H1 (cell line): Measurements from ENCODE around the gene BTBD10. TPM values are rescaled to one million over a fixed set of nuclear protein-coding genes. Genes with fewer than 3 reads are reported as not detected.

ENCODE experiments used
- CTCF ChIA-PET: fragments of 300-600 bp; sonication (Branson Sonifier 250); formaldehyde crosslinking; loops from one replicate; lab custom pipeline; 2021; ENCODE audit not compliant: partially characterized antibody; lab: Charles Lee
- POLR2A ChIA-PET: fragments of 300-600 bp; sonication (Branson Sonifier 250); formaldehyde crosslinking; loops from one replicate; lab custom pipeline; 2021; ENCODE audit warnings: inconsistent platforms; ENCODE audit not compliant: partially characterized antibody; lab: Charles Lee
- DNase-seq, 2 experiments: peaks; one replicate each; pipeline versions ENCODE4 v3.0.0 to v3.0.0-alpha.2; 2010 to 2022; ENCODE audit warnings: low spot score in 2 of 2, low read depth in 1 of 2, mixed read lengths in 1 of 2
- FAIRE-seq: peaks from 2 replicates; lab custom pipeline; 2011; peaks lifted over from hg19 to GRCh38; lab: Jason Lieb, UNC
- H2AFZ ChIP-seq: 2 replicates; pipeline ENCODE4 v1.8.1; 2012; ENCODE audit warnings: low read length, inconsistent platforms
- H2AK5ac ChIP-seq: 2 replicates; pipeline ENCODE4 v1.6.1; 2013; ENCODE audit warnings: low read depth, low read length
- H2BK120ac ChIP-seq: replicated peaks from 2 replicates; pipeline ENCODE3; 2013; ENCODE audit warnings: low read depth, low read length, inconsistent platforms
- H2BK12ac ChIP-seq: 2 replicates; pipeline ENCODE4 v1.6.1; 2013; ENCODE audit warnings: low read depth, low read length
- H2BK15ac ChIP-seq: 2 replicates; pipeline ENCODE4 v1.6.1; 2013; ENCODE audit warnings: low read length
- H2BK20ac ChIP-seq: 2 replicates; pipeline ENCODE4 v1.6.1; 2013; ENCODE audit warnings: low read length
- H2BK5ac ChIP-seq: 2 replicates; pipeline ENCODE4 v1.6.1; 2013; ENCODE audit warnings: low read depth, low read length
- H3K14ac ChIP-seq: 2 replicates; pipeline ENCODE4 v1.6.1; 2013; ENCODE audit warnings: inconsistent platforms; ENCODE audit not compliant: insufficient read length
- H3K18ac ChIP-seq: 2 replicates; pipeline ENCODE4 v1.6.1; 2013; ENCODE audit warnings: low read length; ENCODE audit errors: extremely low read depth
- H3K23ac ChIP-seq: 2 replicates; pipeline ENCODE4 v1.6.1; 2013; ENCODE audit warnings: inconsistent platforms; ENCODE audit not compliant: insufficient read length
- H3K23me2 ChIP-seq: 2 replicates; pipeline ENCODE4 v1.6.1; 2013; ENCODE audit warnings: low read depth, low read length
- H3K27ac ChIP-seq: 2 replicates; pipeline ENCODE4 v1.6.1; 2011; ENCODE audit warnings: low read depth, low read length, inconsistent platforms
- H3K27me3 ChIP-seq, 4 experiments: replicated peaks in 1 of 4; 1 replicate in 1 of 4; 2 replicates in 3 of 4; pipeline versions ENCODE4 v1.6.1 to v1.8.1; 2011 to 2013; ENCODE audit warnings: low read length in 3 of 4, mild to moderate bottlenecking in 3 of 4, inconsistent platforms in 2 of 4, mixed read lengths in 2 of 4, moderate library complexity in 1 of 4; ENCODE audit not compliant: control insufficient read depth in 3 of 4, insufficient read depth in 3 of 4; ENCODE audit errors: extremely low read depth in 1 of 4
- H3K36me3 ChIP-seq, 4 experiments: 2 replicates each; pipeline versions ENCODE4 v1.6.1 to v1.8.1; 2011 to 2013; ENCODE audit warnings: mild to moderate bottlenecking in 4 of 4, low read length in 3 of 4, moderate library complexity in 2 of 4, control low read depth in 1 of 4, inconsistent platforms in 1 of 4; ENCODE audit not compliant: insufficient read depth in 4 of 4, control insufficient read depth in 2 of 4
- H3K4ac ChIP-seq: replicated peaks from 2 replicates; pipeline ENCODE3; 2013; ENCODE audit warnings: low read length, low read depth, mixed read lengths, inconsistent platforms; ENCODE audit not compliant: insufficient read length
- H3K4me1 ChIP-seq, 4 experiments: replicated peaks in 1 of 4; 1 replicate in 1 of 4; 2 replicates in 3 of 4; pipeline versions ENCODE4 v1.6.1 to v1.8.1; 2011 to 2013; ENCODE audit warnings: low read length in 3 of 4, inconsistent platforms in 2 of 4, mixed read lengths in 1 of 4; ENCODE audit not compliant: insufficient read depth in 4 of 4, control insufficient read depth in 3 of 4
- H3K4me2 ChIP-seq, 2 experiments: 2 replicates each; pipeline versions ENCODE4 v1.6.1 to v1.8.1; 2011 to 2013; ENCODE audit warnings: low read depth in 2 of 2, low read length in 2 of 2, control low read depth in 1 of 2, inconsistent platforms in 1 of 2, mild to moderate bottlenecking in 1 of 2; ENCODE audit not compliant: insufficient read depth in 1 of 2
- H3K4me3 ChIP-seq, 4 experiments: fragments of 200-600, 300-600 bp in 1 of 4; sonication (generic), shearing (Covaris generic), sonication (Bioruptor Twin) in 1 of 4; 2 replicates each; pipeline versions ENCODE4 v1.5.1 to v1.8.1; 2011 to 2016; ENCODE audit warnings: low read length in 4 of 4, low read depth in 3 of 4, control low read depth in 2 of 4, inconsistent platforms in 2 of 4, mild to moderate bottlenecking in 2 of 4, mixed read lengths in 1 of 4, moderate library complexity in 1 of 4; ENCODE audit not compliant: insufficient read depth in 2 of 4; ENCODE audit errors: extremely low read depth in 1 of 4
- H3K56ac ChIP-seq: replicated peaks from 2 replicates; pipeline ENCODE3; 2013; ENCODE audit warnings: low read depth, mild to moderate bottlenecking, mixed read lengths, low read length, inconsistent platforms; ENCODE audit not compliant: insufficient read length
- H3K79me1 ChIP-seq: 2 replicates; pipeline ENCODE4 v1.6.1; 2013; ENCODE audit warnings: low read depth, low read length, control low read depth
- H3K79me2 ChIP-seq, 2 experiments: 2 replicates each; pipeline versions ENCODE4 v1.6.1 to v1.8.1; 2012 to 2013; ENCODE audit warnings: low read length in 2 of 2, mild to moderate bottlenecking in 2 of 2, inconsistent platforms in 1 of 2; ENCODE audit not compliant: insufficient read depth in 2 of 2, control insufficient read depth in 1 of 2
- H3K9ac ChIP-seq, 4 experiments: replicated peaks in 1 of 4; 1 replicate in 1 of 4; 2 replicates in 3 of 4; pipeline versions ENCODE4 v1.6.1 to v1.8.1; 2011 to 2013; ENCODE audit warnings: low read depth in 3 of 4, low read length in 3 of 4, control low read depth in 2 of 4, mild to moderate bottlenecking in 2 of 4, moderate library complexity in 2 of 4, inconsistent platforms in 1 of 4; ENCODE audit errors: extremely low read depth in 1 of 4
- H3K9me3 ChIP-seq, 2 experiments: 2 replicates each; pipeline versions ENCODE4 v1.6.1 to v1.8.1; 2012 to 2013; ENCODE audit warnings: mild to moderate bottlenecking in 2 of 2, moderate library complexity in 2 of 2, control low read depth in 1 of 2, inconsistent platforms in 1 of 2, low read depth in 1 of 2, low read length in 1 of 2, mixed read lengths in 1 of 2; ENCODE audit not compliant: insufficient read depth in 2 of 2
- H4K20me1 ChIP-seq, 2 experiments: replicated peaks in 1 of 2; 2 replicates each; pipeline versions ENCODE3 to v1.8.1; 2011 to 2013; ENCODE audit warnings: inconsistent platforms in 2 of 2, low read length in 2 of 2, mild to moderate bottlenecking in 1 of 2; ENCODE audit not compliant: insufficient read depth in 2 of 2, control insufficient read depth in 1 of 2
- H4K5ac ChIP-seq: 2 replicates; pipeline ENCODE4 v1.6.1; 2013; ENCODE audit warnings: low read length, low read depth, mixed read lengths, inconsistent platforms; ENCODE audit not compliant: insufficient read length
- H4K8ac ChIP-seq: 2 replicates; pipeline ENCODE4 v1.8.0; 2013; ENCODE audit warnings: mild to moderate bottlenecking, moderate library complexity, low read length, inconsistent platforms; ENCODE audit not compliant: insufficient read depth; ENCODE audit errors: extremely low read depth
- H4K91ac ChIP-seq: replicated peaks from 2 replicates; pipeline ENCODE3; 2013; ENCODE audit warnings: low read length, mixed read lengths, inconsistent platforms; ENCODE audit not compliant: insufficient read length
- ASH2L ChIP-seq: fragments of 200-600, 300-600 bp; sonication (generic); IDR thresholded peaks from one replicate; pipeline ENCODE4 v1.7.1; 2017; ENCODE audit warnings: low read length
- CHD2 ChIP-seq: IDR thresholded peaks from 2 replicates; pipeline ENCODE4 v1.6.1; 2012; ENCODE audit warnings: low read length, improper control_type of control experiment
- FOSL1 ChIP-seq: IDR thresholded peaks from 2 replicates; pipeline ENCODE4 v1.6.1; 2011; ENCODE audit warnings: mild to moderate bottlenecking, low read depth, low read length, moderate library complexity; ENCODE audit not compliant: insufficient read depth
- SP1 ChIP-seq: IDR thresholded peaks from 2 replicates; pipeline ENCODE4 v1.6.1; 2011; ENCODE audit warnings: low read depth, low read length
- WGBS, 2 experiments: shearing (Covaris generic) in 1 of 2; methylation state at CpG; one replicate each; pipeline versions ENCODE4 v1.1.6 to v1.1.7; 2013 to 2015; ENCODE audit warnings: low lambda C conversion rate in 2 of 2, mixed read lengths in 2 of 2, inconsistent platforms in 1 of 2, low coverage in 1 of 2, missing lambda C conversion rate in 1 of 2; ENCODE audit not compliant: insufficient replicate concordance in 2 of 2, insufficient coverage in 1 of 2, insufficient read length in 1 of 2; ENCODE audit errors: extremely low coverage in 1 of 2, missing lambda C conversion rate in 1 of 2; 5-methylcytosine and 5-hydroxymethylcytosine counted together
- polyA plus RNA-seq, 7 experiments: library from polyadenylated mRNA; depleted of rRNA in 3 of 7; stranded (reverse) in 5 of 7; unstranded in 2 of 7; fragments of >200 nt in 5 of 7; fragments of 200-250 nt in 2 of 7; gene quantifications; 1 replicate in 5 of 7; 2 replicates in 1 of 7; 4 replicates in 1 of 7; pipeline versions ENCODE4 v1.2.1 to v1.2.3, GENCODE V29; 2011 to 2013; ENCODE audit warnings: missing spikeins in 2 of 7, mixed read lengths in 2 of 7
- total RNA-seq: library from RNA; stranded (reverse); fragmentation: NEBNext Ultra II Directional; extraction: Animal tissue kit (Norgen Biotek cat#: 25700); gene quantifications from 2 replicates; pipeline ENCODE4 v1.2.1, GENCODE V29; 2021

The BTBD10 gene
- total and polyA plus RNA-seq, 2 of the 8 experiments (the other 6 are each of a cell fraction or from before 2014, with no cell fraction given) = 13.8 to 22.2 TPM

GRCh38 chr11:13386567-13386966 lies 76.5 kb downstream of the BTBD10 start:
- Histone ChIP-seq H2BK12ac (no peak overlapping the region), H4K8ac (no peak overlapping the region), H3K27me3 (no peaks in the 10 kb centered on the region), H4K20me1 (no peaks in the 10 kb centered on the region), H3K4me2 (no peak overlapping the region), H4K91ac (no peak overlapping the region), H3K9ac (no peak overlapping the region), H3K23me2 (no peaks in the 10 kb centered on the region; the same call in 1 of the 2 replicates), H2BK120ac (no peak overlapping the region), H3K79me2 (no peaks in the 10 kb centered on the region)
- CTCF ChIA-PET = interaction anchor here (0.8 to 9.4 kb wide), 10 partner anchors 10 to 176 kb away, joined by 3 to 129 read pairs (median 4); no protein-coding TSS in a partner anchor
- no peak for TF ChIP-seq SP1
- TF ChIP-seq ASH2L = no peak
- no peak for TF ChIP-seq CHD2
- TF ChIP-seq FOSL1 = no peak
- TF ChIP-seq, all 59 proteins: peak for 0
- Histone ChIP-seq H2AK5ac (no peak overlapping the region), H3K4ac (no peak overlapping the region), H2BK15ac (no peak overlapping the region), H2BK5ac (no peak overlapping the region), H3K18ac (no peak overlapping the region), H3K56ac (no peak overlapping the region), H3K79me1 (no peaks in the 10 kb centered on the region), H3K9me3 (no peaks in the 10 kb centered on the region), H3K4me3 (no peak overlapping the region), H3K23ac (no peak overlapping the region), H4K5ac (no peak overlapping the region), H2BK20ac (no peak overlapping the region), H3K27ac (no peak overlapping the region), H3K4me1 (no peaks in the 10 kb centered on the region), H3K14ac (no peak overlapping the region), H2AFZ (no peak overlapping the region), H3K36me3 (peaks cover 0 to 20% (median 6%) of the 10 kb centered on the region in 4 experiments; a peak in 6 of 8 replicates)
- POLR2A ChIA-PET = no interaction called here
- DNase-seq = no peak
- FAIRE-seq = no peak
- 93% methylated on average over 2 of the region's 2 CpGs; no CpG with 5 or more reads in 1 of the 2 experiments for WGBS, 2 experiments
